PFSK-1 (cell line): ENCODE results near the gene PTX3.

Source experiments
- POLR2AphosphoS5 ChIP-seq: IDR thresholded peaks from 2 replicates; pipeline ENCODE4 v1.6.1; 2012; ENCODE audit warnings: low read depth, mild to moderate bottlenecking, control low read depth, low read length, moderate library complexity
- SIN3A ChIP-seq: IDR thresholded peaks from 2 replicates; pipeline ENCODE4 v1.6.1; 2012; ENCODE audit warnings: mild to moderate bottlenecking, low read length, moderate library complexity, borderline replicate concordance; ENCODE audit not compliant: insufficient read depth
- TAF1 ChIP-seq: IDR thresholded peaks from 2 replicates; pipeline ENCODE4 v1.6.1; 2012; ENCODE audit warnings: low read length, control low read depth, borderline replicate concordance; ENCODE audit not compliant: insufficient read depth
- TF ChIP-seq, protein P1 (sequence below), 2 experiments: IDR thresholded peaks; 2 replicates each; pipeline versions ENCODE4 v1.6.1 to v1.8.0; 2011 to 2012; ENCODE audit warnings: low read depth in 2 of 2, low read length in 2 of 2, control low read depth in 1 of 2, inconsistent platforms in 1 of 2, mild to moderate bottlenecking in 1 of 2, moderate library complexity in 1 of 2; ENCODE audit not compliant: insufficient read depth in 1 of 2

- TF ChIP-seq TAF1 (no peak), POLR2AphosphoS5 (no peak), SIN3A (no peak)
- TF ChIP-seq, protein P1, sequence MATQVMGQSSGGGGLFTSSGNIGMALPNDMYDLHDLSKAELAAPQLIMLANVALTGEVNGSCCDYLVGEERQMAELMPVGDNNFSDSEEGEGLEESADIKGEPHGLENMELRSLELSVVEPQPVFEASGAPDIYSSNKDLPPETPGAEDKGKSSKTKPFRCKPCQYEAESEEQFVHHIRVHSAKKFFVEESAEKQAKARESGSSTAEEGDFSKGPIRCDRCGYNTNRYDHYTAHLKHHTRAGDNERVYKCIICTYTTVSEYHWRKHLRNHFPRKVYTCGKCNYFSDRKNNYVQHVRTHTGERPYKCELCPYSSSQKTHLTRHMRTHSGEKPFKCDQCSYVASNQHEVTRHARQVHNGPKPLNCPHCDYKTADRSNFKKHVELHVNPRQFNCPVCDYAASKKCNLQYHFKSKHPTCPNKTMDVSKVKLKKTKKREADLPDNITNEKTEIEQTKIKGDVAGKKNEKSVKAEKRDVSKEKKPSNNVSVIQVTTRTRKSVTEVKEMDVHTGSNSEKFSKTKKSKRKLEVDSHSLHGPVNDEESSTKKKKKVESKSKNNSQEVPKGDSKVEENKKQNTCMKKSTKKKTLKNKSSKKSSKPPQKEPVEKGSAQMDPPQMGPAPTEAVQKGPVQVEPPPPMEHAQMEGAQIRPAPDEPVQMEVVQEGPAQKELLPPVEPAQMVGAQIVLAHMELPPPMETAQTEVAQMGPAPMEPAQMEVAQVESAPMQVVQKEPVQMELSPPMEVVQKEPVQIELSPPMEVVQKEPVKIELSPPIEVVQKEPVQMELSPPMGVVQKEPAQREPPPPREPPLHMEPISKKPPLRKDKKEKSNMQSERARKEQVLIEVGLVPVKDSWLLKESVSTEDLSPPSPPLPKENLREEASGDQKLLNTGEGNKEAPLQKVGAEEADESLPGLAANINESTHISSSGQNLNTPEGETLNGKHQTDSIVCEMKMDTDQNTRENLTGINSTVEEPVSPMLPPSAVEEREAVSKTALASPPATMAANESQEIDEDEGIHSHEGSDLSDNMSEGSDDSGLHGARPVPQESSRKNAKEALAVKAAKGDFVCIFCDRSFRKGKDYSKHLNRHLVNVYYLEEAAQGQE (IDR thresholded peaks at IDR 0.05; ENCODE audit: insufficient read depth in 1 of 2, low read depth in 2 of 2, low read length in 2 of 2), result no peak
Observed at GRCh38 chr3:157406394-157406793, 30.3 kb upstream of the PTX3 start.
